KMS-11 (cell line): ENCODE measurements around the gene PDK4.

ENCODE experiments used
- H2AFZ ChIP-seq: fragments of 200-600 bp; sonication (generic); 2 replicates; pipeline ENCODE4 v1.6.1; 2016; ENCODE audit warnings: antibody characterized with exemption, mixed run types, low read depth
- H3K27ac ChIP-seq: fragments of 200-600 bp; sonication (generic); 2 replicates; pipeline ENCODE4 v1.6.1; 2016; ENCODE audit warnings: mild to moderate bottlenecking, mixed run types
- H3K27me3 ChIP-seq: fragments of 200-600 bp; sonication (generic); 2 replicates; pipeline ENCODE4 v1.6.1; 2017; ENCODE audit warnings: mild to moderate bottlenecking, low read depth, mixed run types, moderate library complexity; ENCODE audit not compliant: insufficient read depth
- H3K36me3 ChIP-seq: fragments of 200-600 bp; sonication (generic); 2 replicates; pipeline ENCODE4 v1.6.1; 2017; ENCODE audit warnings: mild to moderate bottlenecking, mixed run types; ENCODE audit not compliant: insufficient read depth
- H3K4me1 ChIP-seq: fragments of 200-600 bp; sonication (generic); 2 replicates; pipeline ENCODE4 v1.6.1; 2016; ENCODE audit warnings: mild to moderate bottlenecking, low read depth, mixed run types; ENCODE audit not compliant: poor library complexity, severe bottlenecking
- H3K4me2 ChIP-seq: fragments of 200-600 bp; sonication (generic); 2 replicates; pipeline ENCODE4 v1.7.0; 2016; ENCODE audit warnings: mild to moderate bottlenecking, mixed run types
- H3K4me3 ChIP-seq: fragments of 200-600 bp; sonication (generic); IDR thresholded peaks from 2 replicates; pipeline ENCODE4 v1.6.1; 2017; ENCODE audit warnings: low read depth, low read length, mixed read lengths; ENCODE audit not compliant: insufficient read depth
- H3K79me2 ChIP-seq: fragments of 200-600 bp; sonication (generic); 2 replicates; pipeline ENCODE4 v1.6.1; 2016; ENCODE audit warnings: low read depth, mixed run types; ENCODE audit not compliant: insufficient read depth
- H3K9ac ChIP-seq: fragments of 200-600 bp; sonication (generic); 2 replicates; pipeline ENCODE4 v1.6.1; 2016; ENCODE audit warnings: mild to moderate bottlenecking, mixed run types
- H4K20me1 ChIP-seq: fragments of 200-600 bp; sonication (generic); 2 replicates; pipeline ENCODE4 v1.6.1; 2016; ENCODE audit warnings: mild to moderate bottlenecking, mixed run types; ENCODE audit not compliant: insufficient read depth
- TF ChIP-seq, protein P1 (sequence below): fragments of 200-600 bp; sonication (generic); conservative IDR thresholded peaks from 2 replicates; pipeline ENCODE4 v1.6.1; 2017; ENCODE audit warnings: low read depth, mild to moderate bottlenecking, antibody characterized with exemption, low read length, moderate library complexity, mixed read lengths

Gene PDK4

DNA sequence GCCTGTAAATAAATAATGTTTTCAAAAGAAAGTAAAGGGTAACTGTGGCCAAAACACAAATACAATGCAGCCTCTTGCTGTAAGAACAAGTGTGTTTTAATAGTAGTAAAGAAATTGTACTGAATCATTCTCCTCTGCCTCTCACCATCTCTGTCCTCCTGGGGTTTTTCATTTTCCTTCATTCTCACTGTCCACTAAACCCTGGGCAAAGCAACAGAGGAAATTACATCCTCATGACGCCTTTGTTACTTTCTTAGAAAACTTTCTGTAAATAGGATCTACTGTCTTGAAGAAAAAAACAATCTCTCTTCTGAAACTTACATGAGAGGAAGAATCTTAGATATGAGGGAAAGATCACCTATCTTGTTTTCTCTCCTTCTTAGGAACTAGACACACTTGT, 56.0 kb downstream of the PDK4 start:
- no peaks in the 10 kb centered on the region for H4K20me1 ChIP-seq
- H3K4me3 ChIP-seq: no peak overlapping the region
- no peak overlapping the region for H3K27ac ChIP-seq
- H3K4me2 ChIP-seq: no peak overlapping the region
- no peaks in the 10 kb centered on the region for H3K27me3 ChIP-seq
- no peak overlapping the region for H2AFZ ChIP-seq
- H3K9ac ChIP-seq: no peak overlapping the region
- no peaks in the 10 kb centered on the region for H3K79me2 ChIP-seq
- H3K4me1 ChIP-seq: peaks cover 2% of the 10 kb centered on the region
- no peaks in the 10 kb centered on the region for H3K36me3 ChIP-seq
- TF ChIP-seq, protein P1, sequence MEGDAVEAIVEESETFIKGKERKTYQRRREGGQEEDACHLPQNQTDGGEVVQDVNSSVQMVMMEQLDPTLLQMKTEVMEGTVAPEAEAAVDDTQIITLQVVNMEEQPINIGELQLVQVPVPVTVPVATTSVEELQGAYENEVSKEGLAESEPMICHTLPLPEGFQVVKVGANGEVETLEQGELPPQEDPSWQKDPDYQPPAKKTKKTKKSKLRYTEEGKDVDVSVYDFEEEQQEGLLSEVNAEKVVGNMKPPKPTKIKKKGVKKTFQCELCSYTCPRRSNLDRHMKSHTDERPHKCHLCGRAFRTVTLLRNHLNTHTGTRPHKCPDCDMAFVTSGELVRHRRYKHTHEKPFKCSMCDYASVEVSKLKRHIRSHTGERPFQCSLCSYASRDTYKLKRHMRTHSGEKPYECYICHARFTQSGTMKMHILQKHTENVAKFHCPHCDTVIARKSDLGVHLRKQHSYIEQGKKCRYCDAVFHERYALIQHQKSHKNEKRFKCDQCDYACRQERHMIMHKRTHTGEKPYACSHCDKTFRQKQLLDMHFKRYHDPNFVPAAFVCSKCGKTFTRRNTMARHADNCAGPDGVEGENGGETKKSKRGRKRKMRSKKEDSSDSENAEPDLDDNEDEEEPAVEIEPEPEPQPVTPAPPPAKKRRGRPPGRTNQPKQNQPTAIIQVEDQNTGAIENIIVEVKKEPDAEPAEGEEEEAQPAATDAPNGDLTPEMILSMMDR: no peak

DNA sequence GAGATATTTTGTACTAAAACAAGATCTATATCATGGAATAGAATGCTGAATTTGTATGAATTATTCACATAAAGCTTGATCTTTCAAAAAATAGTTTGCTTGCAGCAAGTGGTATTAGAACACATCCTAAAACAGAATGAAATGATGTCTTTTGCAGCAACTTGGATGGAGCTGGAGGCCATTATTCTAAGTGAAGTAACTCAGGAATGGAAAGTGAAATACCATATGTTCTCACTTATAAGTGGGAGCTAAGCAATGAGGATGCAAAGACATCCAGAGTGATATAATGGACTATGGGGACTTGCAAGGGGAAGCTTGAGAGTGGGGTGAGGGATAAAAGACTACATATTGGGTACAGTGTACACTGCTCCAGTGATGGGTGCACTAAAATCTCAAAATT, 56.9 kb downstream of the PDK4 start:
- H3K27me3 ChIP-seq: no peaks in the 10 kb centered on the region
- H3K4me3 ChIP-seq: no peak overlapping the region
- TF ChIP-seq, protein P1: no peak
- H3K36me3 ChIP-seq: no peaks in the 10 kb centered on the region
- no peak overlapping the region for H3K27ac ChIP-seq
- H3K4me2 ChIP-seq: no peak overlapping the region
- no peaks in the 10 kb centered on the region for H4K20me1 ChIP-seq
- no peaks in the 10 kb centered on the region for H3K79me2 ChIP-seq
- no peak overlapping the region for H3K9ac ChIP-seq
- H2AFZ ChIP-seq: no peak overlapping the region
- no peaks in the 10 kb centered on the region for H3K4me1 ChIP-seq

DNA sequence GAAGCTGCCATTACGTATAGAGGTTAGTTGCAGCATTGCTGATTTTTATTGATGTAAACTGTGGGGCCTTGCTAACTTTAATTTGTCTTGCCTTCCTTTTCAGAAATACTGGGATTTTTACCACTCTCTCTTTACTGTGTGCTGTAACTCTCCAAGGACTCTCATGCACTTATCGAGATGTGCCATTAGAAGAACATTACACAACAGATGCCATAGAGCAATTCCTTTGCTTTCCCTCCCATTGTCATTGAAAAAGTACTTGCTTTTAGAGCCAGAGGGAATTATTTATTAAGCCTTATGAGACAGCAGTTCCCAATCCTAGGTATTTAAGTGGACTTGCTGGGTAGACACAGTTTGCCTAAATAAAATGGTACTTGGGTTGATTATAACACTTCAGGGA, 58.8 kb downstream of the PDK4 start:
- Histone ChIP-seq H3K36me3 (no peaks in the 10 kb centered on the region), H3K27me3 (no peaks in the 10 kb centered on the region), H3K4me2 (no peak overlapping the region), H3K79me2 (no peaks in the 10 kb centered on the region), H2AFZ (no peak overlapping the region), H3K9ac (no peak overlapping the region), H3K4me1 (no peaks in the 10 kb centered on the region), H3K4me3 (no peak overlapping the region), H4K20me1 (no peaks in the 10 kb centered on the region), H3K27ac (no peak overlapping the region)
- TF ChIP-seq, protein P1: no peak

DNA sequence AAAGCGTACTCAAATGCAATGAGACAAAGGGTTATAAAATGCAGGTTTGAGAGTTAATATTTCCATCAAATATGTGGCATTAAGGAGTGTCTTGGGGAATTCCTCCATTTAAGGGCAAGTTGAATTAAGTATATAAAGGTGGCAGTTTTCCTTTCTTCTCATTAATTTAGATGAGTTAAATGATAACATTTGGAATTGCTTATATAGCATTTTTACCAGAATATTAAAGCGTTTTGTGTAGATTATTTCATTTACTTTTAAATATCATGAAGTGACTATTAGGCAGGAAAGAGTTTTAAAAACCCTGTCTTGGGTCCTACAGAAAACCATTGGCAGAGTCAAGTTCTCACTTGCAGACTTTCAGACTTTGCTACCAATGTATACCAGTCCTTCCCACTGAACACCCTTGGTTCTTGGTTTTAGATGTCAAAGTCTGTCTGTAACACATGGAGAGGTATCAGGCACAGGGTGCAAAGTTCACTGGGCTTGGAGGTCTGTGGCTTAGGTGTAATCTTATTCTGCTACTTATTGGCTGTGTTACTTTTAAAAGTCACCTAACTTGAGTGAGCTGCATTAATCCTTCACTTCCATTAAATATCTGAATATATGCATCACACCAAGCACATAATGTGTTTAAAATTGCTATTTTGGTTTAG, 59.5 kb downstream of the PDK4 start:
- H3K4me3 ChIP-seq: no peak overlapping the region
- H3K79me2 ChIP-seq: no peaks in the 10 kb centered on the region
- TF ChIP-seq, protein P1: no peak
- no peak overlapping the region for H3K9ac ChIP-seq
- H3K36me3 ChIP-seq: no peaks in the 10 kb centered on the region
- no peak overlapping the region for H3K27ac ChIP-seq
- H3K4me1 ChIP-seq: no peaks in the 10 kb centered on the region
- H3K4me2 ChIP-seq: no peak overlapping the region
- no peaks in the 10 kb centered on the region for H3K27me3 ChIP-seq
- no peaks in the 10 kb centered on the region for H4K20me1 ChIP-seq
- H2AFZ ChIP-seq: no peak overlapping the region
